Upper lobe of left lung (tissue), 4 donors: Measurements from ENCODE around the gene MNX1.

ENCODE experiments used
- CTCF ChIP-seq, 6 experiments: fragments of 450-650 bp in 4 of 6; fragments of 200-600 bp in 2 of 6; sonication (generic) in 2 of 6; IDR thresholded peaks; one replicate each; pipeline ENCODE4 v1.5.1; 2016 to 2019; ENCODE audit warnings: antibody characterized with exemption in 6 of 6
- EP300 ChIP-seq, 4 donors: sonication (generic); formaldehyde crosslinking; IDR thresholded peaks; one replicate each; pipeline ENCODE4 v1.5.1; 2017; ENCODE audit warnings: antibody characterized with exemption in 4 of 4, control low read depth in 2 of 4
- POLR2A ChIP-seq, 4 donors: fragments of 450-650 bp; IDR thresholded peaks; one replicate each; pipeline ENCODE4 v1.5.1; 2016 to 2017; ENCODE audit warnings: antibody characterized with exemption in 4 of 4, mild to moderate bottlenecking in 2 of 4
- POLR2AphosphoS5 ChIP-seq, 2 donors: sonication (generic); formaldehyde crosslinking; IDR thresholded peaks; one replicate each; pipeline ENCODE4 v1.5.1; 2017; ENCODE audit warnings: antibody characterized with exemption in 2 of 2

- TF ChIP-seq CTCF (IDR thresholded peaks at IDR 0.05) (no peak), POLR2AphosphoS5 (IDR thresholded peaks at IDR 0.05) (no peak), POLR2A (IDR thresholded peaks at IDR 0.05) (no peak), EP300 (IDR thresholded peaks at IDR 0.05) (no peak)
Observed at GRCh38 chr7:157021071-157021870, 10.8 kb upstream of the MNX1 start.
